GM19455 (cell line): ENCODE measurements around the gene OXT.
"Not testable (repeated sequence)": the region's sequence is repeated elsewhere in the genome, so short reads cannot be mapped to it uniquely, and the experiment has no call there.

Experiments
- ATAC-seq: cut with Tn5 transposase; IDR thresholded peaks from one replicate; pipeline ENCODE4 v1.9.1; 2021; ENCODE audit not compliant: unreplicated experiment

OXT gene

DNA sequence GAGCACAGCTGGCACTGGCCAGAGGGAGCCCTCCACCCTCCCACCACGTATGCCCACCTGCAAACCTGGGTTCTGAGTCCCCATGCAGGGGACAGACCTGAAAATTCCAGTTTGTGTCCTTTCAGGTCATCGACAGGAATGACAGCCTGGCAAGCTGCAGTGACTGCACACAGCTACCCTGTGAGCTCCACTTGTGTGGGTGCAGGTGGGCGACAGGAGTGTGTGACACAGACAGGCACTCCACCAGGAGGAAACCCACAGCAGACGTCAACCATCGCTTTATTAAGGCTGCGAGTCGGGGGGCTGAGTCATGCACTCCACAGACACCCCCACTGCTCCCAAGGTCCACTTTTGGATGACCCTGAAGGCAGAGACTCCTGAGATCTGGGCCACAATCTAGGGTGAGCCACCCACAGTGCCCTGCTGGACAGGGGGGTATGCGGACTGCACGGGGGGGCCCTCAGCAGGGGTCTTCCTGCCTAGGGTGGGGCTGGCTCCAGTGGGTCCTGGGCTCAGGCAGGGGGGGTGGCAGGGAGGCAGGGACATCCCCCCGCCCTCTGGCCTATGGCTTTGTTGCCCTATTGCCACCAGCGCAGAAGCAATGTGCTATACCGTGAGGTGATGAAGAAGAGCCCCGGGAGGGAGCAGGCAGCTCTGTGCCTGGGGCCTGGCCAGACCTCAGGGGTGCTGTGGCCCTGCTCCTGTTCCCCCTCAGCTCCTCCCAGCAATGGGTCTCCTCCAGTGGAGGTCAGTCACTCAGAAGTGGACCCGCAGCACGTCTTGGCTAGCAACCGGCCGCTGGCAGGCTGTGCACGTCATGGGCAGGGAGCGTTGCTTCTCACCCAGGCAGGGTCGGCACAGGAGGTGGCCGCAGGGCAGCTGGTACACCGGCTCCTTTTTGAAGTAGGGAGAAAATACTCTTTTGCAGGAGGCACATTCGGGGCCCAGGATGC lies 38.2 kb downstream of the OXT start:
- ATAC-seq = no peak

DNA sequence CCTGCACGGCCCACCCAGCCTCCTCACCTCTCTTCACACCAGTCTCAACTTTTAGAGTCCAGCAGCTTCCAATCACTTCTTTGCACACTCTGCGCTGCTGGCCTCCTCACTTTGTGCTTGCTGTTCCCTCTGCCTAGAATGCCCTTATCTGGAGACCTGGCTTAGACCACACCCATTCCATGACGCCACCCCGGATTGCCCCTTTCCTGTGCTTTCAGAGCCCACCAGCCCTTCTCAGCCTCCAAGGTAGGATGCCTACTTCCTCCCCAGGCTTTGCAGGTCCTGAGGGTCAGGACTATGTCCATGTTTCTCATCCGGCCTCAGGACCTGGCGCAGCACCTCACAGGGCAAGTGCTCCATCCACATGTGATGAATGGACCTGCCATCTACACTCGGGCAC lies 40.1 kb downstream of the OXT start:
- no peak for ATAC-seq

DNA sequence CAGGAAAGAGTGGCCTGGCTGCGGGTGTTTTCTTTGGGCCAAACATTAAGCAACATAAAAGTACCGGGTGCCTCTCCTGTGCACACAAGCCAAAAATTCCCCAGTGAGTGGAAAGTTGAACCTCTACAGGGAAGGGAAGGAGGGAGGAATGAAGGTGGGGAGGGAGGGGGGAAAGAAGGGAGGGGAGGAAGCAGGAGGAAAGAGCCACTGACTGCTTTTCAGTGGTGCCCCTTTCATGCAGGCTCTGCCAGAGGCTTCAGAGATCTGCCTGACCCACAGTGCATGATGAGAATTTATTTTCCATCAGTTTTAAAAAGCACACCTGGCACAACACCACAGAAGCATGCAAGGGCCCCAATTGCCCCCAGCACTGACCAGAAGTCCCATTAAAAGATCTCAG lies 40.6 kb downstream of the OXT start:
- ATAC-seq = no peak

DNA sequence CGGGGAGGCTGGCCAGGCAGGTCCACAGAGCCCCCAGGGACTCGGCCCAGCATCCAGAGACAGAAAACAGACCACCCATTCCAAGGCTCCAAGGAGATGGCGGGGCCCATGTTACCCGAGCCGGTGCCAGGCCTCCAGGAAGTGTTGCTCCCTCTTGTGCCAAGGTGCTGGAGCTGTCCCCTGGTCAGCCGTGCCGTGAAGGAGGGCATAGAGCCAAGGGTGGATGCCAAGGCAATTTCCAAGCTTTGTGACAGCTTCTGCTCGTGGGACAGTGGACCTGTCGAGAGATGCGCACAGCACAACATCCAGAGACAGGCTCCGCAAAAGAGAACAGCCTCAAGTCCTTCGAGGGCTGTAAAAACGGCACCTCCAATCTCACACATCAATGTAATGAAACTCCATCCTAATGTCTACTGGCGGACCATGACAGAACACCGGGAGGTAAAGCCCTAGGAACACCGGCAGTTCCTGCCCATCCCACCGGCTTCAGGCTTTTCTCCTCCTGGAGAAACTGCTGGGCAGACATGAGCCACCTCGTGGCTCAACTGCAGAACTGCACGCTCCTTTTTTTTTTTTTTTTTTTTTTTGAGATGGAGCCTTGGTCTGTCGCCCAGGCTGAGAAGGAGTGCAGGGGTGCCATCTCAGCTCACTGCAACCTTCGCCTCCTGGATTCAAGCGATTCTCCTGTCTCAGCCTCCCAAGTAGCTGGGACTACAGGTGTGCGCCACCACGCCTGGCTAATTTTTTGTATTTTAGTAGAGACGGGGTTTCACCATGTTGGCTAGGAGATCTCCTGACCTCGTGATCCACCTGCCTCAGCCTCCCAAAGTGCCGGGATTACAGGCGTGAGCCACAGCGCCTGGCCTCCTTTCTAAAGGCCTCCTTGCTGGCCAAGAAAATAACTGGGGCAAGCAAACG lies 44.0 kb downstream of the OXT start:
- no peak for ATAC-seq

DNA sequence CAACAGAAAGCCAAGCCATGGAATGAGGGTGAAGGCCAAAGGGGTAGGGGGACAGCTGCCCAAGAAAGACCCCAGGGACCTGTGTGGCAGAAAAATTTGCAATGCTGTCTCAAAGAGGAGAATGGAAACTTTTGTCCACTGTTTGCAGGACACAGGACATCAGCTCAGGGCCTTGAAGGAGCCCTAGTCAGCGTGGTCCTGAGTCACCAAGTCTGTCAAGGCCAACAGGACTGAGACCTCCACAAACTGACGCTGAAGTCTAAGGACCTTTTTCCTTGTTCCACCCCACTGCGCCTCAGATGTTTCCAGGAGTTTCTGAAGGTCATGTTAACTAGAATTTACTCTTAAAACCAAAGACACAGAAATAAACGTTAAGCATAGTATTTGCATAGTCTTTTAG lies 44.9 kb downstream of the OXT start:
- ATAC-seq = no peak

DNA sequence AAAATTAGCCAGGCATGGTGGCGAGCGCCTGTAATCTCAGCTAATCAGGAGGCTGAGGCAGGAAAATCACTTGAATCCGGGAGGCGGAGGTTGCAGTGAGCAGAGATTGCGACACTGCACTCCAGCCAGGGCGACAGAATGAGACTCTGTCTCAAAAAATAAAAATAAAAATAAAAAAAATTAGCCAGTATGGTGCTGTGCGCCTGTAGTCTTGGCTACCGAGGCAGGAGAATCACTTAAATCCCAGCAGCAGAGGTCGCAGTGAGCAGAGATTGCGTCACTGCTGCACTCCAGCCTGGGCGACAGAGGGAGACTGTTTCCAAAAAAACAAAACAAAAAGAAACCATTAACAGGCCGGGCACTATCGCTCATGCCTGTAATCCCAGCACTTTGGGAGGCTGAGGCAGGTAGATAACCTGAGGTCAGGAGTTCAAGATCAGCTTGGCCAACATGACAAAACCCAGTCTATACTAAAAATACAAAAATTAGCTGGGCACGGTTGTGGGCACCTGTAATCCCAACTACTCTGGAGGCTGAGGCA lies 46.5 kb downstream of the OXT start:
- ATAC-seq = not testable (repeated sequence)

DNA sequence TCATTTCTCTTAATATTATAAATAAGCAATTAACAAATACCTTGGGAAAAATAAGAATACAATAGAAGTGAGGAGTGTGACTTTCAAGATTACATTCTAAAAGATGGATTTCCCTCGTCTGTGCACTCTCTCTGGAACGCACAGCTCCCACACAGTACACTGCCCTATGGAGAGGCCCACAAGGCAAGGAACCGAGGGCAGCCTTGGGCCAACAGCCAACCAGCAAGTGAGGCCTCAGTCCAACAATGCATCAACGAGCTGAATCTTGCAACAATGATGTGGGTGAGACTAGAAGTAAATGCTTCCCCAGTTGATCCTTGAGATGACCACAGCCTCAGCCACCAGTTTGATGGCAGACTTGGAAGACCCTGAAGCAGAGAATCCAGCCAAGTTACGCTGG lies 47.6 kb downstream of the OXT start:
- ATAC-seq = no peak

DNA sequence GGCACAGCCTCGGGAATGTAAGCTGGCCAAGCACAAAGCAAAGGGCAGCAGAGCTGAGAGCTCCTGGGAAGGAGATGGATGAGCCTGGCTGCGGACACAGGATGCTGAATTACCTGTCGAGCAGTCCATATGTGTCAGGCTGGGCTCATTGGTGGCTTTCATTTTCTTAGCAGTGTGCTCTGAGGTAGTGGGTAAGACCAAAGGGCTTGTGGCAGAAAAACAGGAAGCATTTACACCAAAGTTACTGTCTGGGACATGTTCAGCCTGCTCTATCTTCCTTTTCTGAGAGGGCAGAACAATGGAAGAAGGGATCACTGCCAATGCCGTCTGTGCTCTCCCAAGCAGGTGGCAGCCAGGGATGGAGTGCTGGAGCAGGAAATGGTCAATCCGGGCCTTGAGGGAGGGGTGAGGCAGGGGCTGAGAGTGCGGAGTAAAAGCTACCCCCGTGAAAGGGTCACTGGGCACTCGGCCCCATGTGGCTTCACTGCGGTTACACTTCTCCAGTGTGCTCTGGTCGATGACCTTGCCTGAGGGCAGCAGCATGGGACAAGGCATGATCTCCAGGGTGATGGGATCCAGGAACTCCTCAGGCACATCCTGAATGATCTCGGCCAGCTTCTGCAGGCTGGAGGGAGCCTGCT lies 50.0 kb downstream of the OXT start:
- no peak for ATAC-seq
